Stimulated activated CD8-positive, alpha-beta memory T cell treated with anti-CD3 and anti-CD28 coated beads, Interleukin-12 subunit alpha, Interleukin-12 subunit beta, amount 100 ng/mL, for 24 hours (primary cell): ENCODE results near the gene HES5.
A peak's percentile ranks its signal among the peaks of the same experiment; 100 is the strongest.

Source experiments
- DNase-seq: peaks from one replicate; pipeline ENCODE4 v3.0.0-alpha.2; 2020; ENCODE audit errors: extremely low read depth

Gene HES5

GRCh38 chr1:2546515-2547209 lies 16.6 kb upstream of the HES5 start:
- DNase-seq, result peak; percentile 61

GRCh38 chr1:2545754-2546514 lies 15.9 kb upstream of the HES5 start:
- DNase-seq, result peak; percentile 65

DNA sequence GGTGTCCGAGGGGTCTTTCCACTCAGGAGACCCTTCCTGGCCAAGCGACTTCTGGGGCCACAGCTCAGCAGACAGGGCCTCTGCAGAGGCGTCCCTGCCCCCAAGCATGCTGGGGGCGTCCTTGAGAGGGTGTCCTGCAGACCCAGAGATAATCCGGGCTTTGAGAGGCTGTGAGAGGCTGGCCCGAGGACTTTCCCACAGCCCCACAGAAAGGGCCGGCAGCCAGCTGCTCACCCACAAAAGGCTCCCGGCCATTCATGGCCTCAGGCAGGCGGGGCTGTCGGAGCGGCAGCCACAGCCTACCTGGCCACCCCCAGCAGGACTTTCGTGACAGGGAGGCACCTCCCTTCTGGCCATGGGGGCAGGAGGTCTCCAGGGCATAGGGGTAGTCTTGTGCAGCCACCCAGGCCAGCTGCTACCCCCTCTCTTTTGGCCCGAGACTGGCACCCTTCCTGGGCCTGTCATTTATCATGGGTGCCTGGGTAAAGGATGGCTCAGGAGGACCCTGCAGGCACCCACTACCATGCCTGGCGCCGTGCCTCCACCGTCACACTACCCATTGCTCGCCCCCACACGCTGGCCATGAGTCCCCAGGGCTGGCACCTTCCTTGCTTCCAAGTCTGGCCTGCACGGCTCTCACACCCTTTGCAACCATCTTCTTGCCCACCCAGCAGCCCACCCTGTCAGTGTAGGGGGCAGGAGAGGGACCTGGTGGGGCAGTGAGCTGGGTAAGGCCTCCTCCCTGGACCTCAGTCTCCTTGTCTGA lies 15.0 kb upstream of the HES5 start:
- no peak for DNase-seq

- no peak for DNase-seq
Observed at GRCh38 chr1:2544093-2544874, 14.2 kb upstream of the HES5 start.

GRCh38 chr1:2543543-2544092 lies 13.6 kb upstream of the HES5 start:
- DNase-seq, result no peak

DNA sequence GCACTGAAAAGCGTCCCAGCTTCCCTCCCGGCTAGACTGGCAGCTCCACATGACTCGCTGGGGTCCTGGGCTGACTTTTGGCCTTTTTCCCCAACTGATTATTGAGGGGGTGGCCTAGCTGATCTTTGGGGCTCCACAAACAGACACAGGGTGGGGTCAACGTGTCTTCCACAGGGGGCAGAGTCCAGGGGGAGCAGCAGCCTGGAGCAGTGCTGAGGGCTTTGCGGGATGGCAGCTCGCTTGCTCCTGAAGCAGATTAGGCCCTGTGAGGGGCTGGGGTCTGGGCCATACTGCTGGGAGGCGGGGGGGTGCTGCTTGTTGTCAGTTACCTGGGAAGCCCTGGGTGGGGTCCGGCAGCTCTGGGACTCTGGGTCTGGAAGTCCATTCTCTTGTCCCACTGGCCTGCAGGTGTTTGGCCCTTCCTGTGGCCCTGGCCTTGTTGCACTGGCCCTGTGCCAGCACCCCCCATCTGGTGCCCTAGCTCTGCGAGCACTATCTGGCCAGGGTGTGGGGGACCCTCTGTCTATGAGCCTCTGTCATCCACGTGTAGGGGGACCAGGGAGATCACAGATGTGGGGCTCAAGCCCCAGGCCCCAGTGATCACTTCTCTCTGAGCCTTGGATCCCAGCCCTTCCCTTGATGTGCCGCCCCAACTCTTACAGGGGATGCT lies 12.3 kb upstream of the HES5 start:
- DNase-seq, result no peak

DNA sequence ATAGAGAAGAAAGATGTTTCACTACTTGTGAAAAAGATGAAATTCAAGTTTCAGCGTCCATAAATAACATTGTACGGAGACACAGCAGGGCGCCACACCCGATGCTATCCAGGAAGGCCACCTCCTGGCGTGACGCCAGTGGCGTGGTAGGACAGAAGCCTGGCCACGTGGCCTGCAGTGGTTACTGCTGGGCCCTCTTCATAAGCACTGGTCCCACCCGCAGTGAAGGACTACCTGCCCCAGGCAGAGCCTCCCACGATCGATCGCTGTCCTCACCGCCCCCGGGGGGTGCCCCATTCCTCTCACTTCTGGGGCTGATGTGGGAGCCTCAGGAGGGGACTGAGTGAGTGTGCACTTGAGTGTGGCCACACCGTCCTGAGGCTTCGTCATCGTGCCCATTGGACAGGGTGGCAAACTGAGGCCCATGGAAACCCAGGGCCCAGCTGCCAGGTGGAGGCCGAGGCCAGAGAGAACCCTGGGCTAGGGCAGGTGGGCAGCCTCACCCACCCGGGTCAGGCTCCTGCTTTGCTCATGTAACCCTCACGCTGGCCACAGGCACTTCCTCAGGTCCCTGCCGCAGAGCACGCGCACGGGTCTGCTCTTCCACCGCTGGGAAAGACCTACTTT lies 11.7 kb upstream of the HES5 start:
- DNase-seq, result no peak

GRCh38 chr1:2540816-2541492 lies 10.9 kb upstream of the HES5 start:
- DNase-seq, result no peak

DNA sequence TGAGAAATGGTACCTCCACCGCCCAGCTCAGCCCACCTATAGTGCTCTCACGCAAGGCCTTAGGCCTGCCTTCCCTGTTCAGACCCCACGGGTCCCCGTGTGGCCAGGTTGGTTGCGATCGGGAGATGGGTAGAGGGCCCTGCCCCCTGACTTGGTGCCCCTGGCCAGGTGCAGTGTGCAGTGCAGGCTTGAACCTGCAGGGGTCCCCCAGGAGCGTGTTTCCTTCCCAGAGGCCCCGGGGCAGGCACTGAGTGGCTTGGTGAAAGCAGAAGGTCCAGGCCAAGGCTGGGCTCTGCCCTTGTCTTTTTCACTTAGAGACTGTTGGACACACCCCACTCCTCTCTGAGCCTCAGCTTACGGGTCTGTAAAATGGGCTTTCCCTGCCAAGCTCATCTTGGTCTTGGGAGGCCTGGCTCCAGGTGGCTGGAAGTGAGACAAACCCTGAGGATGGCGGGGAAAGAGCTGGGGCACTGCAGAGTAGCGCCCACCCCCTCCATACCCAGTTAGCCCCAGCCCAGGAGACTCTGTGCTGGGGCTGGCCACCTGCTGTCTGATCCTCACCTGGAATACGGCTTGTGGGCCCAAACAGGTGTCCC lies 9.3 kb upstream of the HES5 start:
- no peak for DNase-seq

DNA sequence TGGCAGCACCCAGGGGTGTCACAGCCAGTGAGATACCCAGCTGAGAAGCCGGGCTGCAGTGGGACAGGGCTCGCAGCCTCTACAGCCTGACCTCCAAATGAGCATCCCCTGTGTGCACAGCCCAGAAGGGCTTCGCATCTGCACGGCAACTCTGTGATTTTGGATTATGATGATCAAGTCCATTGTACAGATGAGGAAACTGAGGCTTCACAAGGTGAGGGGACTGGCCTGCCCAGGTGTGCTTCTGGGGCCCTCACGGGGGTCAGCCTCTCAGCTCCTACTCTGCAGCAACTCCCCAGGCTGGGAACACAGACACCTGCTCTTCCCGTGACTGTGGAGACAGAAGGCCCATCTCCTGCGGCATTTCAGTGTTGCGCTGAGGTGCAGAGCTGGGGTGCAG lies 8.8 kb upstream of the HES5 start:
- DNase-seq, result no peak

DNA sequence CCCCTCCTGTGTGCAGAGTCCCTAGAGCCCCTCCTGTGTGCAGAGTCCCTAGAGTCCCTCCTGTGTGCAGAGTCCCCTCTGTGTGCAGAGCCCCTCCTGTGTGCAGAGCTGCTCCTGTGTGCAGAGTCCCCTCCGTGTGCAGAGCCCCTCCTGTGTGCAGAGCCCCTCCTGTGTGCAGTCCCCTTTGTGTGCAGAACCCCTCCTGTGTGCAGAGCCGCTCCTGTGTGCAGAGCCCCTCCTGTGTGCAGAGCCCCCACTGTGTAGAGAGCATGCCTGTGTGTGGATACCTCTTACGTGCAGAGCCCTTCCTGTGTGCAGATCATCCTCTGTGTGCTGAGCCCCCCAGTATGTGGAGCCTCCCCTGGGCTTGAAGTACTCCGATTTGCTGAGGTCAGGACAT lies 8.3 kb upstream of the HES5 start:
- no peak for DNase-seq

- DNase-seq, result no peak
Observed at GRCh38 chr1:2537784-2538115, 7.7 kb upstream of the HES5 start.

DNA sequence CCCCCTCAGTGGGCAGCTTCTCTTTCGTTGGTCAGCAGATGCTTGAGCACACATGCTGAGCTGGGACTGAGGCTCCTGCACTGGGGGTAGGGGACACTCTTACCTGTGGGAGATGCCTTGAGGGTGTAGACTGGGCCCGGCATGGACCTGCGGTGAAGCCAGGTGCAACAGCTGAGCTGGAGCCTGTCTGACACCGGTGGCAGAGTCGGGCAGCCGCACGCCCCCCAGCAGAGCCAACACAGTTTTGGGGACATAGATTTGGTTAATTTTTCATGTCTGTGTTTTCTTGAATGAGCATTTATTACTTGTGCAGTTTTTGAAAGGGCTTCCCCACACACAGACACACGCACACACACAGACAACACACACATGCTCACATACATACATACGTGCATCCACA lies 5.9 kb upstream of the HES5 start:
- DNase-seq, result no peak

DNA sequence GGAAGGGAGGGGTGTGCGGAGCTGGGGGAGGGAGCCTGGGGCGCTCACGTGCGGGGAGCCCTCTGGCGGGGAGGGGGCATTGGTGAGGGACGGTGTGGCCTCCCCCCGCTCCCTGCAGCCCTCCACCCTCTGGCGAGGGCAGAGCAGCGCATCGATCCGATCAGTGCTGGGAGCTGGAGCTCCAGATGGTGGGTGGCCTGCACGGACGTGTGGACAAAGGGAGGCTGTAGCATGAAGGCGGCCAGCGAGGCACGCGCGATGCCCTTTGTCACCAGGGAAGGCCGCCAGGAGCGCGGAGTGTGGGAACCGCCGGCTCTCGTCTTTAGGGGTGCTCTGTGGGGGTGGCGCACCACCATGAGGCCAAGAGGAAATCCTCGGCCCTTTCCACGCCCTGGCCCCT lies 5.4 kb upstream of the HES5 start:
- DNase-seq, result no peak

DNA sequence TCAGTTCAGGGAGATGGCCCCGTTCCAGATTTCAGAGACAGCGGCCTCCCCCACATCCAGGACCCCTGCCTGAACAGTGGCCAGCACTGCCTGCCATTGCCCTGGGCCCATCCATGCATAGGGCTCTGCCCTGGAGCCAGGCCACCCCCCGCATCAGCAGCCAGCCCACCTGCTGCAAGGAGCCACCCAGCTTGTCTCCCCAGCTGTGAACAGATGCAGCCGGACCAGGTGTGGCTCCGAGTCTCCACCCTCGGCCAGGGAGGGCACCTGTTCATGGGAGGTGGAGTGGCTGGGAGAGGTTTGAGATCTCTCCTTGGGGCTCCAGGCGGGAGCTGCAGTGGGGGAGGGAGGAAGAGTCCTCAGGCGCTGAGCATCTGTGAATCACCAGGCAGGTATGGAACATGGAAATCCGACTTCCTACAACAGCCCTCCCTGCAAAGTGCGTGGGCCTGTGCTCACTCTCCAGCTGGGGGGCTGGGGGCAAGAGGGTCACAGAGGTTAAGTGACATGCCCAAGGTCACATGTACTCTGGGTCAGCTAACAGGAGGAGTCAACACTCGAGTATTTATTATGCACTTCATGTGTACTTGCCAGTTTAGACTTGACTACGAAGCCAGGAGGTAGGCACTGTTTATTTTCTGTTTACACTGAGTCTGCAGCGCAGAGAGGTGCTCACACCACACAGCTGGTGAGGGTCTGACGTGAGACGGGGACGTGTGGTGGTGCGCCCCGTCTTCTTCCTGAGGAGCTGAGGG lies 4.8 kb upstream of the HES5 start:
- no peak for DNase-seq

GRCh38 chr1:2534315-2534686 lies 4.2 kb upstream of the HES5 start:
- no peak for DNase-seq

GRCh38 chr1:2533365-2533764 lies 3.3 kb upstream of the HES5 start:
- DNase-seq, result no peak

DNA sequence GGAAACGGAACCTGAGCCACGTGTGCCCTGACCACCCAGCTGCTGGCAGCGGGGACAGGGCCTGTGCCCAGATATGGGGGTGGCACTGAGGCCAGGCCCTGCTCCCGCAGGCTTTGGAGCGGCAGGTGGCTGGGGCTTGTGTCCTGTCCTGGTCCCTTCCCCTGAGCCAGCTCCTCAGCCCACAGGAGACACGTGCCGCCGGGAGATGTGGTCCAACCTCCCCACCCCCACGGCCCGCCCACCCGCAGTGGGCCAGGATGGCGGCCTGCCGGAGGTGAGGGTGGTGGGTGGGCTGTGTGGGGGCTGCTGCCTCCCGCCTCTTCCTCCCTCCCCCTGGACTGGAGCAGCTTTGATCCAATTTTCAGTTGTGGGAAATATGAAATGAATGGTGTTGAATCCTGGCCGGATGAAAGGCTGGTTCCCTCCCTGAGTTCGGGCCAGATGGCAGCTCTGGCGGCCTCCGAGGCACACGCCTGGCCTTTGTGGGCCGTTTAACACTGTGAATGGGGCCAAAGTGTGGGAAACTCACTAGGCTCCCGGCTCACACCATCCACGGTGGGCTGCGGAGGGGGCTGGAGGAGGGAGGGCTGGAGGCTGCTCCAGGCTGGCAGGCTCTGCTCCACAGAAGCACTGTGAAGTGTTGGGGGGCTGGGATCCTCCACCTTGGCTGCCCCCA lies 2.6 kb upstream of the HES5 start:
- DNase-seq, result no peak
